ENCODE results near the gene SIRT2.
A peak's percentile ranks its signal among the peaks of the same experiment; 100 is the strongest.

SIRT2 gene

DNA sequence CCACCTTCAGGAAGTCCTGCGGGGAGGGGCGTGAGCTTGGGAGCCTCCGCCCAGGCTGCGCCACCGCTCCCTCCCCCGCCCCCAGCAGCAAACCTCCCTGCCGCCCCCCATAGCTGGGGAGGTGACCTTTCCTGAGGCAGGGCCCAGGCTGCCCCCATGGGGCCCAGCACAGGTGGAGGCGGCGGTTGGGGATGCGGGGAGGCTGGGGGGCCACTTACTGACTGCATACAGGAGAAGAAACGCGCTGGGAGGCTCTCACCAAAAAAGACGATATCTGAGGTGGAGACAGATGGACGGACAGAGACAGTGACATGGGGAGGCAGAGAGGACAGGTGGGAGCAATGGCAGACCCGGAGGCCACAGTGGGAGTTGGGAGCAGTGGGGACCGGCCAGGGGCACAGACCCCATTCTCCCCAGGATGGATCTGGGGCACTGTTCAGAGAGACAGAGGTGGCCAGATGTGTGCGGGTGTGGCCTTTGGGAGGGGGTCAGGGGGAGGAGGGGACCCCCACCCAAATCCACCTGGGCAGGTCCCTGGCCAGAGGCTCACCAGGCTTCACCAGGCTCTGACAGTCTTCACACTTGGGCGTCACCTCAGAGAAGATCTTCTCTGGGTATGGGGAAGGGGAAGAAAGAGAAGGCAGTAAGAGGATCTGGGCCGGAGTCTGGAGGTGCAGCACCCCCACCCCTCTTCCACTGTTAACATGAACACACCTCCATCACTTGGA is 18.4 kb downstream of the SIRT2 start:
- DNase-seq (ENCODE audit: low read depth): no peak
- no peak overlapping the region for H3K4me3 ChIP-seq (ENCODE audit: low read depth, low read length)
- TF ChIP-seq, protein P1, sequence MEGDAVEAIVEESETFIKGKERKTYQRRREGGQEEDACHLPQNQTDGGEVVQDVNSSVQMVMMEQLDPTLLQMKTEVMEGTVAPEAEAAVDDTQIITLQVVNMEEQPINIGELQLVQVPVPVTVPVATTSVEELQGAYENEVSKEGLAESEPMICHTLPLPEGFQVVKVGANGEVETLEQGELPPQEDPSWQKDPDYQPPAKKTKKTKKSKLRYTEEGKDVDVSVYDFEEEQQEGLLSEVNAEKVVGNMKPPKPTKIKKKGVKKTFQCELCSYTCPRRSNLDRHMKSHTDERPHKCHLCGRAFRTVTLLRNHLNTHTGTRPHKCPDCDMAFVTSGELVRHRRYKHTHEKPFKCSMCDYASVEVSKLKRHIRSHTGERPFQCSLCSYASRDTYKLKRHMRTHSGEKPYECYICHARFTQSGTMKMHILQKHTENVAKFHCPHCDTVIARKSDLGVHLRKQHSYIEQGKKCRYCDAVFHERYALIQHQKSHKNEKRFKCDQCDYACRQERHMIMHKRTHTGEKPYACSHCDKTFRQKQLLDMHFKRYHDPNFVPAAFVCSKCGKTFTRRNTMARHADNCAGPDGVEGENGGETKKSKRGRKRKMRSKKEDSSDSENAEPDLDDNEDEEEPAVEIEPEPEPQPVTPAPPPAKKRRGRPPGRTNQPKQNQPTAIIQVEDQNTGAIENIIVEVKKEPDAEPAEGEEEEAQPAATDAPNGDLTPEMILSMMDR (IDR thresholded peaks at IDR 0.05; ENCODE audit: low read depth, low read length, missing control alignments): no peak

DNA sequence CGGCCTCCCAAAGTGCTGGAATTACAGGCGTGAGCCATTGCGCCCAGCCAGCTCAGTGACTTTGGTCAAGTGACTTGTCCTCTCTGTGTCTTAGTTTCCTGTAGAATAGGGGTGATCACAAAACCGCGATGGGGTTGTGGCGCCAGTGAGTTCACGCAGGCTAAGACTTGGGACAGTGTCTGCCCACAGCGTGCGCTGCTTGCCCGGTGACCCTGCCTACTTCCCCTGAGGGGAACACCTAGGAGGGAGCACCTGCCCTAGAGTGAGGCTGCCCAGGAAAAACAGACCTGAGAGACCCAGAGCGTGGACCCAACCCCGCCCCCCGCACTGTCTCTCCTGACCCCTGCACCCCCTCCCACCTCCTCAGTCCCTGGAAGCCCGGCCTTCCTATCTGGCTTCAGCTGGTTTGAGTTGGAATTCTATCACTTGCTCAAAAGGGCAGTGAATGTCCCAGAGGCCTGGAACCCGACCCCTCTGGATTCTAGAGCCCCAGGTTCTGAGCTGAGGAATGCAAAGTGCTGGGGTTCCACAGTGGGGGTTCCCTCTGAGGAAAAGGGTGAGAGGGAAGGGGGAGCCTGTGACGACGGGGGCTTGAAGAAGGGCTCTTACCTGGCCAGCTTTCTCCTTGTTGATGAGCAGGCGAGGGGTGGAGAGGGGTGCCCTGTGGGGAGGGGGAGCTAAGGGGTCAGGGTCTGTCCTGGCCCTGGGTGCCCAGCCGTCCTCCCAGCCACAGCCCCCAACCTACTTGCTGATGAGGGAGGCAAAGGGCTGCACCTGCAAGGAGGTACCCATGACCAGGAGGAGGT is 19.1 kb downstream of the SIRT2 start:
- TF ChIP-seq, protein P1 (IDR thresholded peaks at IDR 0.05; ENCODE audit: low read depth, low read length, missing control alignments): no peak
- DNase-seq (ENCODE audit: low read depth): no peak
- no peak overlapping the region for H3K4me3 ChIP-seq (ENCODE audit: low read depth, low read length)

DNA sequence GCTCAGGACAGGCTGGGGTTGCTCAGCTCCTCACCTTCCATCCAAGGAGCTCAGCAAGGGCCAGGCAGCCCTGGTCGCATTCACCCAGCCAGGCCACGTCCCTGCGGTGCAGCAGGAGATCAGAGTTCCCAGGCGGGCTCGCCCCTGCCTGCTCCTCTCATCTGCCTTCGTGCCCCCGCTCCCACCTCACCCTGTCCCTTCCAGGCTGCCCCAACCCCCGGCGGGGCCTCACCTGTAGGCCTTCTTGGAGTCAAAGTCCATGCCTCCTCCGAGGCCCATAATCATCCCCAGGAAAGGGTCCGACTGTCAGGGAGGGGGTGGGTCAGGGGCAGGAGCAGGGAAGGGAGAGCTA is 20.0 kb downstream of the SIRT2 start:
- no peak overlapping the region for H3K4me3 ChIP-seq (ENCODE audit: low read depth, low read length)
- DNase-seq (ENCODE audit: low read depth): no peak
- TF ChIP-seq, protein P1 (IDR thresholded peaks at IDR 0.05; ENCODE audit: low read depth, low read length, missing control alignments): no peak

DNA sequence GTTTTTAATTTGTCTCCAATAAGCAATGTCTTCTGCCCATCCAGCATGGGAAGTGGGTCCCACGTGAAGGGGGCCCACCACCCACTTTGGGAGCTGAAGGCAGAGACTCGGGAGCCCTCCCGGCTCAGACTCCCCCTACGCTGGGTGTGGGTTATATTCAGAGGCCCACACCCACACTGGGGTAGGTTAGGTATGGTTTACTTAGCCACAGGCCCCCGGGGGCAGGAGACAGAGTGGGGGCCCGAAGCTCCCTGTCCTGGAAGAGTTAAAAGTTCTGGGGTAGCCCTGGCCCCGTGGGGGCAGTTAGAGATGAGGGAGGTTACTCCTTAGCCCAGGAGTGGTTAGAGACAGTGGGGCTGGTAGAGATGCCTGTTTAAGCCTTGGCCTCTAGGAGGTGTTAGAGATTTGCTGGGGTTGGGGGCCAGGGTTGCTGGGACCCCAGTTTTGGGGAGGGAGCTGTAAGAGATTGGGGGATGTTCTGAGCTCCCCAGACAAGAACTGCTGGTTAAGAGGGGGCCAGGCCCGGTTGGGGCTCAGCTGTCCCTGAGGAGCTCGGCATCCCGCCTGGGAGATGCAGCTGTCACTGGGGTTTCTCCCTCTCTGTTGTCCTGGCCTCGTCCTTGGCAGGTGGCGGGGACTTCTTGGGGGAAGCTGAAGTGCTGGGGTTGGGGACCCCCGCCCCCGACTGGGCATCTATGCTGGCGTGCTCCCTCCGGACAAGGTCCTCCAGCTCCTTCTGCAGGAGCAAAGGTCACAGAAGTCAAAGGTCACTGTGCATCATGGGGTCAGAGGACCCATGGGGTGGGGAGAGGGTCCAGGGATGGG is 20.6 kb downstream of the SIRT2 start:
- TF ChIP-seq, protein P1 (IDR thresholded peaks at IDR 0.05; ENCODE audit: low read depth, low read length, missing control alignments): no peak
- peak overlapping the region; percentile 83 for H3K4me3 ChIP-seq (ENCODE audit: low read depth, low read length)
- no peak for DNase-seq (ENCODE audit: low read depth)

DNA sequence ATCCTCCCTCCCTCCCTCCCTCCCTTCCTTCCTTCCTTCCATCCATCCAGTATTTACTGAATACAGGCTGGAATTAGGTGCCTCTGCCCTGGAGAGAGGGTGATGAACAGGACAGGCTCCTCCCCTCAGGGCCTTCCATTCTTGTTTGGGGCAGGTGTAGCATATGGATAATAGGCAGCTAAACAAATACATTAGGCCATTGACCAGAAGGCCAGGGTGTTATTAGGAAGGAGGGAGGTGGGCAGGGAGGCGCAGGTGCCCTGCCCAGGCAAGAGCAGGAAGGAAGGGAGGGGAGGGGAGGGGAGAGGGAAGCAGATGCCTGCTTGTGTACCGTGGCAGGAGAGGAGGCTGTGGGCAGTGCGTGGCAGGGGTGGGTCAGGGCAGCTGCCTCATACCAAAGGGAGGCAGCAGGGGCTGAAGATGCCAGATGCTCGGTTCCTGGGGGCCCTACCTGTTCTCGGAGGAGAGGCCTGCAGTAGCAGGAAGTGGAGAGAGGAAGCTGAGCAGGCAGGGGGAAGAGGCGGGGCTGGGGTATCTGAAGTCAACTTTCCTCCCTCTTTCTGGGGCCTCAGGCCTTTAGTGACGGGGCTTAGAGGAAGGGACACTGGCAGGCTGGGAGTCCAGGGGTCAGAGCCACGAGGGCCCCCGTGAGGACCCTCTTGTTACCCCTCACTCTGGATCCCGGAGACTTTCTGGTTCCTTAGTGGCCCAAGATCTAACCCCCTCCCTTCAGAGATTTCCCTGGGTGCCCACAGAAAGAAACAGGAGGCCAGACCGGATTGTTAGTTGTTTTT is 21.4 kb downstream of the SIRT2 start, which contains the start of gene RINL:
Gene RINL (minus strand): TSS at position 495 of the 794 bp plus-strand sequence. CDS start 1,533 bp downstream, outside the sequence.
- TF ChIP-seq, protein P1 (IDR thresholded peaks at IDR 0.05; ENCODE audit: low read depth, low read length, missing control alignments): no peak
- DNase-seq (ENCODE audit: low read depth): peak; percentile 49
- H3K4me3 ChIP-seq (ENCODE audit: low read depth, low read length): peak within 1 kb of the TSS; percentile 83

Data from GM12864 (cell line).